HG03066 (cell line): ENCODE measurements around the gene TP53.

Source experiments
- ATAC-seq: cut with Tn5 transposase; IDR thresholded peaks from one replicate; pipeline ENCODE4 v1.9.1; 2021; ENCODE audit warnings: low read depth; ENCODE audit not compliant: unreplicated experiment

TP53 gene

GRCh38 chr17:7707446-7707845, 20.2 kb upstream of the TP53 start:
- ATAC-seq, result no peak

- no peak for ATAC-seq
Measured at GRCh38 chr17:7706631-7707354, 19.5 kb upstream of the TP53 start.

GRCh38 chr17:7705269-7706255, 18.3 kb upstream of the TP53 start:
- ATAC-seq, result no peak

- no peak for ATAC-seq
Measured at GRCh38 chr17:7704601-7705268, 17.4 kb upstream of the TP53 start, which contains the start of gene EFNB3. TSS of gene EFNB3 (plus strand) at chr17:7705202. CDS start at chr17:7705599, 397 bp downstream.

- ATAC-seq, result no peak
Measured at GRCh38 chr17:7703584-7704479, 16.5 kb upstream of the TP53 start.

- ATAC-seq, result no peak
Measured at GRCh38 chr17:7702776-7703175, 15.5 kb upstream of the TP53 start.

GRCh38 chr17:7701681-7702080, 14.4 kb upstream of the TP53 start:
- no peak for ATAC-seq

GRCh38 chr17:7700510-7700909, 13.2 kb upstream of the TP53 start:
- ATAC-seq, result no peak

- ATAC-seq, result no peak
Measured at GRCh38 chr17:7697828-7698588, 10.7 kb upstream of the TP53 start.

- no peak for ATAC-seq
Measured at GRCh38 chr17:7695586-7695985, 8.3 kb upstream of the TP53 start.

- no peak for ATAC-seq
Measured at GRCh38 chr17:7688808-7689316, 1.6 kb upstream of the TP53 start.

- ATAC-seq, result peak; percentile 73
Measured at GRCh38 chr17:7687908-7688807, 868 bp upstream of the TP53 start, which contains the start of gene WRAP53. TSS of gene WRAP53 (plus strand) at chr17:7688477. CDS start at chr17:7688649, 172 bp downstream.

GRCh38 chr17:7686222-7687071, 843 bp downstream of the TP53 start:
- peak; percentile 36 for ATAC-seq

- peak; percentile 39 for ATAC-seq
Measured at GRCh38 chr17:7685533-7686221, 1.6 kb downstream of the TP53 start.

GRCh38 chr17:7684851-7685532, 2.3 kb downstream of the TP53 start:
- ATAC-seq, result no peak
